HG02610 (cell line): ENCODE measurements around the gene UBTD2.
"Not testable (repeated sequence)": the region's sequence is repeated elsewhere in the genome, so short reads cannot be mapped to it uniquely, and the experiment has no call there.

ENCODE experiments used
- ATAC-seq: cut with Tn5 transposase; IDR thresholded peaks from one replicate; pipeline ENCODE4 v1.9.1; 2021; ENCODE audit warnings: mild to moderate bottlenecking, moderate library complexity; ENCODE audit not compliant: unreplicated experiment

Gene UBTD2

DNA sequence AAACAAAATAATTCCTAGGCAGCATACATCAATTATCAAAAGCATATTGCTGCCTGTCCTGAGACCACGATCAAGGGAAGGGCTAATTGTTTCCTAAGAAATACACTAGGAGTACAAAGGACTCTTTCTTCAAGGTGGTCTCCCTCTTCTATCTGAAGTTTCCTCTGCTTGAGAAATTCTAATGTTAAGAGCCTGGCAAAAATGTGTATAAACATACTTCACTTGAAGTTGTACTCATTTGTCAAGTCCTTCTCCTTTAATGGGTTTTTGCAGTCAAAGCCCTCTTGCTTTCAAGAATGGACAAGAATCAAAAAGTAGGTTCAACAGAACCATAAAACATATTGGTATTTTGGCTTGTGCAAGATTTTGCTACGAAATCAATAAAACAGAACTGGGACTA lies 31.1 kb downstream of the UBTD2 start:
- ATAC-seq = no peak

DNA sequence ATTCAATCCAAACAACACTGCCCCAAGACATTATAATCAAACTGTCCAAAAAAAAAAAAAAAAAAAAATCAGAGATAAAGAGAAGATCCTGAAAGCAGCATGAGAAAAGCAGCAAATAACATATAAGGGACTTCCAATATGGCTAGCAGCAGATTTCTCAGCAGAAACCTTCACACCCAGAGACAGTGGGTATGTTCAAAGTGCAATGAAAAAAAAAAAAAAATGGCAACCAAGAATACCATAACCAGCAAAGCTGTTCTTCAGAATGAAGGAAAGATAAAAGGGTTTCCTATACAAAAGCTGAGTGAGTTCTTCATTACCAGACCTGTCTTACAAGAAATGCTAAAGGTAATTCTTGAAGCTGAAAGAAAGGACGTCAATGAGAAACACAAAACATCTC lies 32.1 kb downstream of the UBTD2 start:
- ATAC-seq = no peak

DNA sequence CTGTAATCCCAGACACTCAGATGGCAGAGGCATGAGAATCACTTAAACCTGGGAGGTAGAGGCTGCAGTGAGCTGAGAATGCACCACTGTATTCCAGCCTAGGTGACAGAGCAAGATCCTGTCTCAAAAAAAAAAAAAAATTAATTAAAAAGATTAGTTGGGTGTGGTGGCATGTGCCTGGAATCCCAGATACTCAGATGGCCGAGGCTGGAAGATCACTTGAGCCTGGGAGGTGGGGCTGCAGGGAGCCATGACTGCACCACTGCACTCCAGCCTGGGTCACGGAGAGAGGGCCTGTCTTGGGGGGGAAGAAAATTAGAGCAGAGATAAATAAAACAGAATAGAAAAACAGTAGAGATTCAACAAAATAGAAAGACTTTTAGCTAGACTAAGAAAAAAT lies 34.9 kb downstream of the UBTD2 start:
- ATAC-seq = no peak

DNA sequence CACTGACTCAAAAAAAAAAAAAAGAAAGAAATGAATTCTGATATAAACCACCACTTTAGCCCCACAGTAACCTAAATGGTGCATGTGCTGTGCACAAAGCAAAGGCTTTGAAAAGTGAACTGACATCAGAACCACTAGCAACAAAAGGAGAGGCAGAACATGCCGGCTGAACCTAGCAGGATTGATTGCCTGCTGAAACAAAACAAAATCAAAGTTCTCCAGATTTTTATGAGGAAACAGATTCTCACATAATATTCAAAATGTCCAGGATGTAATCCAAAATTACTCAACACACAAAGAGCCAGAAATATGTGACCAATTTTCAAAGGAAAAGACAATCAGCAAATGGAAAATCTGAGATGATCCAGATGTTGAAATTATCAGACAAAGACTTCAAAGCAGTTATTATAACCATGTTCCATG lies 37.9 kb downstream of the UBTD2 start:
- ATAC-seq = no peak

DNA sequence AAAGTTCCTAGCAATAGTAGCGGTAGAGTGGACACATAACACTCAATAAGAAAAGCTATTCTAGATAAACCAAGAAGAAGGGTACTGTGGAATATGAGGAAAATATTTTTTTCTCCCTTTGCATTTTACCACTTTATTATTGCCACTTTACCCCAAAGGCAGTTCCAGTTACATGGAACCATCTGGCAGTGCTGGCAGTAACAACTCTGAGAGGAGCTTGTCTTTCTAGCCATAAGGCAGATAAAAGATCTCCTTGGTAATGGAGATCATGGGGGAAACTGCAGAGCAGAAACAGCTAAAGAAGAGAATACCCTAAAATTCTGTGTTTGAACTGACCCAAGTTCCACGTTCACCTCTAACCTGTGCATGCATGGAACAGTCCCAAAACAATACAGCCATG lies 38.5 kb downstream of the UBTD2 start:
- ATAC-seq = no peak

GRCh38 chr5:172243302-172243701 lies 40.3 kb downstream of the UBTD2 start:
- ATAC-seq = no peak

DNA sequence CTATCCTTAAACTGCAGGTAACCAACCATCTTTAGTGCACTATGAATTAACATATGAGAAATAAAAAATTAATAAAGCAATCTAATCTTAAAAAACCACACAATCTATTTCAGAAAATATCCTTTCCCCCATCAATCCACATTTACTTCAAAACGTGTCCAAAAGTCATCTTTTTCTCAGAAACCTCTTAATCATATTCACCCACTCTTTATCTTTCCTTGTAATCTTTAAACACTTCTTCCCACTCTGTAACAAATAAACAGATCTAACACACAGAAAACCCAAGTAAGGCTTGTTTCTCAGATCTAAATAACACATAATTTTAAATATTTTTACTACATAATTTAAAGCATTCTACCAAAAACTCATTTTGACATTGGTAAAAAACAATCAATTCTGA lies 45.2 kb downstream of the UBTD2 start:
- ATAC-seq = no peak

- no peak for ATAC-seq
Observed at GRCh38 chr5:172235827-172236736, 47.5 kb downstream of the UBTD2 start.

GRCh38 chr5:172235132-172235780 lies 48.3 kb downstream of the UBTD2 start:
- peak; percentile 65 for ATAC-seq

DNA sequence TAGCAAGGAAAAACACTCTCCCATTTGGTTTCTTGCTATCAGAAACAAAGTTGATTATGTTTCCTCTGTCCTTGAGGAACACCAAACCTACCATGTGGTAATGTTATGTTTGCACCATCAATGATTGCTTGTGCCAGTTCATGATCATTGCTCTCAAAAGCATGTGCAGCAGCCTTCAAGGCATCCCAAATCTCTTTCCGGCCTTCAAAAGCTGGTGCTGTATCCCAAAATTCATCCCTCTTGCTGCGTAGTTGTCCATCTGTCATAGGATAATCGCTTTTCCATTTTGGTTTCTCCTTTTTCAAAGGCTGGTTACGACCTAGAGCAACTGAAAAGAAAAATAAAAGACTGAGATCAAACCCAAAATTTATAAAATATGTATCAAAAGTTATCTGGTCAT lies 49.5 kb downstream of the UBTD2 start:
- no peak for ATAC-seq

DNA sequence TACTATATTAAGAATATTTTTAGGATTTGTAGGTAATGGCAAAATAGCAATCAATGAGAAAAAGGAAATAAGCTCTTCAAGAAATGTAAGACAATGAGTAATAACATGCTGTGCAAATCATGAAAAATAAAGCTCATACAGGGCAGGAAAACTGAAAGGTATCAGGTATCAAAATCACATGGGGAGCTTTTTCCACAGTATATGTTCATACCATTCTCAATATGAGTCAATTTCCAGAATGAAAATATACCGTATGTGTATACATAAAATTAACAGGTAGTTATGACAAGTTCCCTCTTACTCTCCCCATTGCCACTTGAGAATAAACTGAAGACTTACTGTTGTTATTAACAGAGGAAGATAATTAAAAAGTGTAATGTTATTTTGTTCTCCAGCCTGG lies 53.7 kb downstream of the UBTD2 start:
- peak; percentile 46 for ATAC-seq

- ATAC-seq = no peak
Observed at GRCh38 chr5:172224996-172225395, 58.6 kb downstream of the UBTD2 start.

DNA sequence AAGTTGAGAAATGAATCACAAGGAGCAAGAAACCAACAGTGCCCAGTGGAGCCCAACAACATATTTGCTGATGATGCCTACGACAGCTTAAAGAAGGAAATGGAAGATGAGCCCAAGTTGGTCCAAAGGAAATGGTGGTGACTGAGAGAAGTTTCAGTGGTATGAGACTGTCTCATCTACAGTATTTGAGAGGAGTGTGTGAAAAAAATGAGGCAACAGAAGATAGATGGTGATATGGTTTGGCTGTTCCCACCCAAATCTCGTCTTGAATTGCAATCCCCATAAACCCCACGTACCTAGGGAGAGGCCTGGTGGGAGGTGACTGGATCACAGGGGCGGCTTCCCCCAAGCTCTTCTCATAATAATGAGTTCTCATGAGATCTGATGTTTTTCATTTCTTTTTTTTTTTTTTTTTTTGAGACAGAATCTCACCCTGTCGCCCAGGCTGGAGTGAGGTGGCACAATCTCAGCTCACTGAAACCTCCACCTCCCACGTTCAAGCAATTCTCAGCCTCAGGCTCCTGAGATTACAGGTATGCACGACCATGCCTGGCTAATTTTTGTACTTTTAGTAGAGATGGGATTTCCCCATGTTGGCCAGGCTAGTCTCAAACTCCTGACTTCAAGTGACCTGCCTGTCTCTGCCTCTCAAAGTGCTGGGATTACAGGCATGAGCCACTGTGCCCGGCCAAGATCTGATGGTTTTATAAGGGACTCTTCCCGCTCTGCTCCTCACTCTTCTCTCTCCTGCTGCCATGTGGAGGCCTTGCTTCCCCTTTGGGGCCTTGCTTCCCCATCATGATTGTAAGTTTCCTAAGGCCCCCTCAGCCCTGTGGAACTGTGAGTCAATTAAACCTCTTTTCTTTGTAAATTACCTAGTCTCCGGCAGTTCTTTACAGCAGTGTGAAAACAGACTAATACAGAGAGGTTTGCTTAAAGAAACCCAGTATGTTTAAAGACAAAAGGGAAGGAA lies 59.4 kb downstream of the UBTD2 start:
- ATAC-seq = peak; percentile 81

DNA sequence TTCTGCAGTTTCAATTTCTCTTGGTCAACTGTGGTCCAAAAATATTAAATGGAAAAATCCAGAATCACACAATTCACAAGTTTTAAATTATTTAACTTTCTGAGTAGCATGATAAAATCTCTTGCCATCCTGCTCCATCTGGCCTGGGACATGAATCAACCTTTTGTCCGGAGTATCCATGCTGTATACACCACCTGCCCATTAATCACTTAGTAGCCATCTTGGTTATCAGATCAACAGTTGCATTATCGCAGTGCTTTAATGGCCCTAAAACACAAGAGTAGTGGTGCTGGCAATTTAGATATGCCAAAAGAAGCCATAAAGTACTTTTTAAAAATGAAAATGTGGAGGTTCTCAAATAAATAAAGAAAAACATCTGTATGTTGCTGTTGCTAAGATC lies 64.3 kb downstream of the UBTD2 start:
- ATAC-seq = no peak

DNA sequence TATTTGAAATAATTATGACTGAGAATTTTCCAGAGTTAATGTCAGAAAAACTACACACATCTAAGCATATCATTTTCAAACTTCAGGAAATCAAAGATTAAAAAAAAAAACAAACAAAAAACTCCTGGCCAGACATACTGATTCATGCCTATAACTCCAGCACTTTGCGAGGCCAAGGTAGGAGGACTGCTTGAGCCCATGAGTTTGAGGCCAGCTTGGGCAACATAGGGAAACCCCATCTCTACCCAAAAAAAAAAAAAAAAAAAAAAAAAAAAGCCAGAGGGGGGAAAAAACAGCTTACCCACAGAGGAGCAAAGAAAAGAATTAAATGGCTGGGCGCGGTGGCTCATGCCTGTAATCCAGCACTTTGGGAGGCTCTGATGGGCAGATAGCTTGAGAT lies 67.2 kb downstream of the UBTD2 start:
- ATAC-seq = no peak

DNA sequence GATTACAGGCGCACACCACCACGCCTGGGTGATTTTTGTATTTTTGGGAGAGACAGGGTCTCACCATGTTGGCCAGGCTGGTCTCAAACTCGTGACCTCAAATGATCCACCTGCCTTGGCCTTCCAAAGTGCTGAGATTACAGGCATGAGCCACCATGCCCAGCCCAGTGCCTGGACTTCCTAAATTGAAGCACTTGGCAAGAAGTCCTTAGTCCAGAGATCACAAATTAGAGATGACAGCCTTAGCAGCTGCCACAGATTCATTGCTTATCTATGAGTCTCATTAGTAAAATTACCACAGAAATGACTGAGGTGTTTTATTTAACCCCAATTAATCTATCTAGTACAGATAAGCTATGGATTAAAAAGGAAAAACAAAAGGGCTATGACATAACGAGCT lies 70.4 kb downstream of the UBTD2 start:
- ATAC-seq = no peak

GRCh38 chr5:172211676-172212075 lies 71.9 kb downstream of the UBTD2 start:
- ATAC-seq = no peak

GRCh38 chr5:172209714-172210113 lies 73.8 kb downstream of the UBTD2 start:
- no peak for ATAC-seq

- ATAC-seq = no peak
Observed at GRCh38 chr5:172207511-172207910, 76.1 kb downstream of the UBTD2 start.

- not testable (repeated sequence) for ATAC-seq
Observed at GRCh38 chr5:172205984-172206383, 77.6 kb downstream of the UBTD2 start.

- ATAC-seq = no peak
Observed at GRCh38 chr5:172200476-172200875, 83.1 kb downstream of the UBTD2 start.
